HG02885 (cell line): ENCODE measurements around the gene FGD2.
A peak's percentile ranks its signal among the peaks of the same experiment; 100 is the strongest.
"Not testable (repeated sequence)": the region's sequence is repeated elsewhere in the genome, so short reads cannot be mapped to it uniquely, and the experiment has no call there.

Experiments used
- ATAC-seq: cut with Tn5 transposase; IDR thresholded peaks from one replicate; pipeline ENCODE4 v1.9.1; 2021; ENCODE audit warnings: mild to moderate bottlenecking; ENCODE audit not compliant: unreplicated experiment, poor library complexity

FGD2 gene

GRCh38 chr6:36986704-36987047, 18.8 kb upstream of the FGD2 start:
- no peak for ATAC-seq

GRCh38 chr6:36989264-36989663, 16.2 kb upstream of the FGD2 start:
- ATAC-seq = no peak

- ATAC-seq = not testable (repeated sequence)
These were observed 15.1 kb upstream of the FGD2 start for GRCh38 chr6:36990401-36990800.

- no peak for ATAC-seq
These were observed 7.4 kb upstream of the FGD2 start for GRCh38 chr6:36997811-36998722.

- no peak for ATAC-seq
These were observed 6.8 kb upstream of the FGD2 start for GRCh38 chr6:36998723-36999038.

GRCh38 chr6:36999061-36999750, 6.2 kb upstream of the FGD2 start:
- no peak for ATAC-seq

- no peak for ATAC-seq
These were observed 5.7 kb upstream of the FGD2 start for GRCh38 chr6:36999751-37000125.

- no peak for ATAC-seq
These were observed 1.1 kb upstream of the FGD2 start for GRCh38 chr6:37004044-37004980.

GRCh38 chr6:37005827-37006567, 542 bp downstream of the FGD2 start:
- peak; percentile 13 for ATAC-seq

- ATAC-seq = no peak
These were observed 1.4 kb downstream of the FGD2 start for GRCh38 chr6:37006793-37007339.

- no peak for ATAC-seq
These were observed 2.0 kb downstream of the FGD2 start for GRCh38 chr6:37007340-37008043.

- no peak for ATAC-seq
These were observed 3.3 kb downstream of the FGD2 start for GRCh38 chr6:37008484-37009465.

GRCh38 chr6:37010402-37010892, 5.0 kb downstream of the FGD2 start:
- ATAC-seq = no peak

GRCh38 chr6:37011656-37012378, 6.4 kb downstream of the FGD2 start:
- ATAC-seq = no peak

GRCh38 chr6:37013516-37014491, 8.3 kb downstream of the FGD2 start:
- ATAC-seq = no peak

GRCh38 chr6:37014667-37015066, 9.2 kb downstream of the FGD2 start:
- no peak for ATAC-seq
